HEK293 (cell line): ENCODE data around the gene ROR2.

Experiments used
- CTCF ChIA-PET: fragments of 350-600 bp; formaldehyde crosslinking; extraction: SDS; loops from one replicate; lab custom pipeline; 2021; ENCODE audit warnings: antibody characterized with exemption; lab: Yijun Ruan, JAX
- POLR2A ChIA-PET: fragments of 300-600 bp; formaldehyde crosslinking; extraction: SDS; loops from one replicate; lab custom pipeline; 2020; ENCODE audit warnings: antibody characterized with exemption, inconsistent platforms; lab: Yijun Ruan, JAX
- H3K27ac ChIP-seq: fragments of 200-500 bp; sonication (Bioruptor generic); 2 replicates; pipeline ENCODE4 v1.5.1; 2014; ENCODE audit warnings: low read depth, low read length, control low read depth, inconsistent platforms; ENCODE audit errors: extremely low read depth
- H3K36me3 ChIP-seq, 2 experiments: fragments of 200-500 bp in 1 of 2; sonication (Bioruptor generic) in 1 of 2; 1 replicate in 1 of 2; 2 replicates in 1 of 2; pipeline ENCODE4 v1.5.1; 2014 to 2017; ENCODE audit warnings: inconsistent platforms in 2 of 2, low read length in 2 of 2; ENCODE audit not compliant: control insufficient read depth in 2 of 2, insufficient read depth in 1 of 2
- H3K4me1 ChIP-seq: fragments of 200-500 bp; sonication (Bioruptor generic); 2 replicates; pipeline ENCODE4 v1.5.1; 2014; ENCODE audit warnings: mild to moderate bottlenecking, low read length, inconsistent platforms; ENCODE audit not compliant: control insufficient read depth, insufficient read depth
- H3K4me3 ChIP-seq: 2 replicates; pipeline ENCODE4 v1.5.1; 2011; ENCODE audit warnings: low read depth, mild to moderate bottlenecking, control low read depth, low read length, moderate library complexity
- H3K9me3 ChIP-seq: fragments of 200-500 bp; sonication (Bioruptor generic); 2 replicates; pipeline ENCODE4 v1.5.1; 2014; ENCODE audit warnings: low read depth, low read length, inconsistent platforms; ENCODE audit not compliant: control insufficient read depth, insufficient read depth
- BCL11A ChIP-seq: fragments of 450-650 bp; formaldehyde crosslinking; IDR thresholded peaks from 2 replicates; pipeline ENCODE4 v1.5.1; 2016; ENCODE audit warnings: low read depth, missing biosample characterization, missing genetic modification characterization
- EGR2 ChIP-seq: fragments of 450-650 bp; formaldehyde crosslinking; IDR thresholded peaks from 2 replicates; pipeline ENCODE4 v1.5.1; 2016; ENCODE audit warnings: low read depth, missing biosample characterization, missing genetic modification characterization
- IKZF3 ChIP-seq: fragments of 450-650 bp; IDR thresholded peaks from 2 replicates; pipeline ENCODE4 v1.5.0; 2018; ENCODE audit warnings: missing biosample characterization, mild to moderate bottlenecking, missing genetic modification characterization, moderate library complexity
- SETDB1 ChIP-seq: IDR thresholded peaks from one replicate; pipeline ENCODE4 v1.6.1; 2017; ENCODE audit warnings: mild to moderate bottlenecking, low read length, moderate library complexity, mixed read lengths; ENCODE audit not compliant: insufficient read length
- SP2 ChIP-seq: fragments of 450-650 bp; formaldehyde crosslinking; IDR thresholded peaks from 2 replicates; pipeline ENCODE4 v1.5.1; 2016; ENCODE audit warnings: missing biosample characterization, missing genetic modification characterization
- ZBTB7A ChIP-seq: fragments of 450-650 bp; formaldehyde crosslinking; IDR thresholded peaks from 2 replicates; pipeline ENCODE4 v1.5.1; 2016; ENCODE audit warnings: low read depth, missing biosample characterization, missing genetic modification characterization
- ZFP3 ChIP-seq: fragments of 450-650 bp; formaldehyde crosslinking; IDR thresholded peaks from 2 replicates; pipeline ENCODE4 v1.5.1; 2016; ENCODE audit warnings: low read depth, missing biosample characterization, missing genetic modification characterization
- ZNF140 ChIP-seq: fragments of 450-650 bp; formaldehyde crosslinking; IDR thresholded peaks from 2 replicates; pipeline ENCODE4 v1.5.1; 2016; ENCODE audit warnings: missing biosample characterization, missing genetic modification characterization
- ZNF184 ChIP-seq: fragments of 450-650 bp; IDR thresholded peaks from 2 replicates; pipeline ENCODE4 v1.5.1; 2018; ENCODE audit warnings: missing biosample characterization, mild to moderate bottlenecking, missing genetic modification characterization
- ZNF248 ChIP-seq: fragments of 450-650 bp; formaldehyde crosslinking; IDR thresholded peaks from 2 replicates; pipeline ENCODE4 v1.5.1; 2017; ENCODE audit warnings: missing biosample characterization, missing genetic modification characterization
- ZNF335 ChIP-seq: fragments of 450-650 bp; formaldehyde crosslinking; conservative IDR thresholded peaks from 2 replicates; pipeline ENCODE4 v1.5.1; 2016; ENCODE audit warnings: missing biosample characterization, missing genetic modification characterization
- ZNF37A ChIP-seq: fragments of 450-650 bp; IDR thresholded peaks from 2 replicates; pipeline ENCODE4 v1.5.1; 2018; ENCODE audit warnings: missing biosample characterization, missing genetic modification characterization
- ZNF510 ChIP-seq: fragments of 450-650 bp; formaldehyde crosslinking; IDR thresholded peaks from 2 replicates; pipeline ENCODE4 v1.5.1; 2018; ENCODE audit warnings: mild to moderate bottlenecking, missing genetic modification characterization, missing biosample characterization; ENCODE audit not compliant: insufficient replicate concordance
- ZNF514 ChIP-seq: fragments of 450-650 bp; formaldehyde crosslinking; IDR thresholded peaks from 2 replicates; pipeline ENCODE4 v1.5.1; 2016; ENCODE audit warnings: missing biosample characterization, missing genetic modification characterization
- ZNF529 ChIP-seq: fragments of 450-650 bp; formaldehyde crosslinking; IDR thresholded peaks from 2 replicates; pipeline ENCODE4 v1.5.1; 2017; ENCODE audit warnings: missing genetic modification characterization, missing biosample characterization; ENCODE audit not compliant: insufficient replicate concordance
- ZNF549 ChIP-seq: fragments of 450-650 bp; IDR thresholded peaks from 2 replicates; pipeline ENCODE4 v1.5.1; 2018; ENCODE audit warnings: missing biosample characterization, missing genetic modification characterization, mild to moderate bottlenecking, inconsistent platforms, moderate library complexity
- ZNF670 ChIP-seq: fragments of 450-650 bp; formaldehyde crosslinking; IDR thresholded peaks from 2 replicates; pipeline ENCODE4 v1.5.1; 2016; ENCODE audit warnings: missing biosample characterization, missing genetic modification characterization, low read depth
- ZNF701 ChIP-seq: fragments of 450-650 bp; formaldehyde crosslinking; IDR thresholded peaks from 2 replicates; pipeline ENCODE4 v1.5.1; 2016; ENCODE audit warnings: missing biosample characterization, missing genetic modification characterization
- ZNF768 ChIP-seq: fragments of 450-650 bp; formaldehyde crosslinking; IDR thresholded peaks from 2 replicates; pipeline ENCODE4 v1.5.1; 2018; ENCODE audit warnings: missing biosample characterization, mild to moderate bottlenecking, missing genetic modification characterization
- TF ChIP-seq, protein P1 (sequence below): fragments of 450-650 bp; formaldehyde crosslinking; IDR thresholded peaks from 2 replicates; pipeline ENCODE4 v1.5.1; 2016; ENCODE audit warnings: missing biosample characterization, missing genetic modification characterization, borderline replicate concordance
- TF ChIP-seq, protein P2 (sequence below): fragments of 450-650 bp; formaldehyde crosslinking; IDR thresholded peaks from 2 replicates; pipeline ENCODE4 v1.5.1; 2017; ENCODE audit warnings: missing biosample characterization, missing genetic modification characterization
- TF ChIP-seq, protein P3 (sequence below): fragments of 450-650 bp; formaldehyde crosslinking; IDR thresholded peaks from 2 replicates; pipeline ENCODE4 v1.5.1; 2016; ENCODE audit warnings: missing biosample characterization, missing genetic modification characterization
- TF ChIP-seq, protein P4 (sequence below): fragments of 450-650 bp; formaldehyde crosslinking; IDR thresholded peaks from 2 replicates; pipeline ENCODE4 v1.5.1; 2016; ENCODE audit warnings: missing biosample characterization, missing genetic modification characterization
- TF ChIP-seq, protein P5 (sequence below): fragments of 450-650 bp; formaldehyde crosslinking; IDR thresholded peaks from 2 replicates; pipeline ENCODE4 v1.5.1; 2016; ENCODE audit warnings: missing biosample characterization, missing genetic modification characterization, borderline replicate concordance

ROR2 gene

DNA sequence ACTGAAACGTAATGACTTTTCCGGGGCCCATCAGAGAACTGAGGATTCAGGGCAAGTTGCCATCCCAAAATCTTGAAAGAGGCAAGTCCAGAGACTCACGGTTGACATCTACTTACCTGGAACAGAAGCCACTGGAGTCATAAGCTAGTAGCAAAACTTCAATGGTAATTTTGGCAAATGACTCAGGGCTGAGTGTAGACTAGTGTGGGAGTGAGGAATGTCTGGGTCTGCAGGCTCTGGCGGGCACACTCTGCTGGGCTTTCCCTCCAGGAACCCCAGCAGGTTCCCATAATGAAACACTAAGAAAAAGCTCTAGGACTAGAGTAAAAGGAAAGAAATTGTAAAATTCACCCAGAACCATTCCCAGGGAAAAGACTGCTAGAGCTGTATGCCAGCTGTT lies 403.5 kb downstream of the ROR2 start:
- Histone ChIP-seq H3K4me3 (no peak overlapping the region), H3K4me1 (no peaks in the 10 kb centered on the region), H3K27ac (no peak overlapping the region), H3K9me3 (no peaks in the 10 kb centered on the region), H3K36me3 (no peaks in the 10 kb centered on the region)
- no peak for TF ChIP-seq ZNF514
- TF ChIP-seq, protein P1, sequence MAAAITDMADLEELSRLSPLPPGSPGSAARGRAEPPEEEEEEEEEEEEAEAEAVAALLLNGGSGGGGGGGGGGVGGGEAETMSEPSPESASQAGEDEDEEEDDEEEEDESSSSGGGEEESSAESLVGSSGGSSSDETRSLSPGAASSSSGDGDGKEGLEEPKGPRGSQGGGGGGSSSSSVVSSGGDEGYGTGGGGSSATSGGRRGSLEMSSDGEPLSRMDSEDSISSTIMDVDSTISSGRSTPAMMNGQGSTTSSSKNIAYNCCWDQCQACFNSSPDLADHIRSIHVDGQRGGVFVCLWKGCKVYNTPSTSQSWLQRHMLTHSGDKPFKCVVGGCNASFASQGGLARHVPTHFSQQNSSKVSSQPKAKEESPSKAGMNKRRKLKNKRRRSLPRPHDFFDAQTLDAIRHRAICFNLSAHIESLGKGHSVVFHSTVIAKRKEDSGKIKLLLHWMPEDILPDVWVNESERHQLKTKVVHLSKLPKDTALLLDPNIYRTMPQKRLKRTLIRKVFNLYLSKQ (tag by site-specific recombination) = no peak
- no peak for TF ChIP-seq ZNF510
- TF ChIP-seq ZNF529 (tag by site-specific recombination) = no peak
- no peak for TF ChIP-seq ZFP3 (tag by site-specific recombination)
- no peak for TF ChIP-seq ZNF549 (tag by site-specific recombination)
- no peak for TF ChIP-seq SETDB1
- ChIA-PET CTCF (interaction anchor here (0.8 kb wide), 1 partner anchor 632 kb away, joined by 3 read pairs; no protein-coding TSS in a partner anchor), POLR2A (no interaction called here)

DNA sequence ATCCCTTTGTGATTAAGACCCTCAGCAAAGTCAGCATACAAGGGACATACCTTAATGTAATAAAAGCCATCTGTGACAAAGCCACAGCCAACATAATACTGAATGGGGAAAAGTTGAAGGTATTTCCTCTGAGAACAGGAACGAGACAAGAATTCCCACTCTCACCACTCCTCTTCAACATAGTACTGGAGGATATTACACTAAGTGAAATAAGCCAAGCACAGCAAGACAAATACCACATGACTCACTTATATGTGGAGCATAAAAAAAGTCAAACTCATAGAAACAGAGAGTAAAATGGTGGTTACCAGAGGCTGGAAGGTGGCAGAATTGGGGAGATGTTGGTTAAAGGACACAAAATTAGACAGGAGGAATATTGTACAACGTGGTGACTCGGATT lies 408.3 kb downstream of the ROR2 start:
- H3K36me3 ChIP-seq = no peaks in the 10 kb centered on the region
- POLR2A ChIA-PET = no interaction called here
- no peak overlapping the region for H3K27ac ChIP-seq
- CTCF ChIA-PET = interaction anchor here (0.7 kb wide), 1 partner anchor 70 kb away, joined by 3 read pairs; no protein-coding TSS in a partner anchor
- no peaks in the 10 kb centered on the region for H3K9me3 ChIP-seq
- H3K4me1 ChIP-seq = no peaks in the 10 kb centered on the region
- no peak overlapping the region for H3K4me3 ChIP-seq
- TF ChIP-seq ZNF37A (tag by site-specific recombination) (no peak), ZNF140 (tag by site-specific recombination) (no peak), ZNF248 (tag by site-specific recombination) (no peak), ZNF335 (tag by site-specific recombination) (no peak), ZBTB7A (tag by site-specific recombination) (no peak), ZNF184 (tag by site-specific recombination) (no peak), EGR2 (tag by site-specific recombination) (no peak), SP2 (no peak), ZNF670 (tag by site-specific recombination) (no peak), IKZF3 (tag by site-specific recombination) (no peak), BCL11A (tag by site-specific recombination) (no peak), ZNF768 (no peak), ZNF701 (tag by site-specific recombination) (no peak)
- TF ChIP-seq, protein P2, sequence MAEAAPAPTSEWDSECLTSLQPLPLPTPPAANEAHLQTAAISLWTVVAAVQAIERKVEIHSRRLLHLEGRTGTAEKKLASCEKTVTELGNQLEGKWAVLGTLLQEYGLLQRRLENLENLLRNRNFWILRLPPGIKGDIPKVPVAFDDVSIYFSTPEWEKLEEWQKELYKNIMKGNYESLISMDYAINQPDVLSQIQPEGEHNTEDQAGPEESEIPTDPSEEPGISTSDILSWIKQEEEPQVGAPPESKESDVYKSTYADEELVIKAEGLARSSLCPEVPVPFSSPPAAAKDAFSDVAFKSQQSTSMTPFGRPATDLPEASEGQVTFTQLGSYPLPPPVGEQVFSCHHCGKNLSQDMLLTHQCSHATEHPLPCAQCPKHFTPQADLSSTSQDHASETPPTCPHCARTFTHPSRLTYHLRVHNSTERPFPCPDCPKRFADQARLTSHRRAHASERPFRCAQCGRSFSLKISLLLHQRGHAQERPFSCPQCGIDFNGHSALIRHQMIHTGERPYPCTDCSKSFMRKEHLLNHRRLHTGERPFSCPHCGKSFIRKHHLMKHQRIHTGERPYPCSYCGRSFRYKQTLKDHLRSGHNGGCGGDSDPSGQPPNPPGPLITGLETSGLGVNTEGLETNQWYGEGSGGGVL (tag by site-specific recombination) = no peak
- TF ChIP-seq, protein P3, sequence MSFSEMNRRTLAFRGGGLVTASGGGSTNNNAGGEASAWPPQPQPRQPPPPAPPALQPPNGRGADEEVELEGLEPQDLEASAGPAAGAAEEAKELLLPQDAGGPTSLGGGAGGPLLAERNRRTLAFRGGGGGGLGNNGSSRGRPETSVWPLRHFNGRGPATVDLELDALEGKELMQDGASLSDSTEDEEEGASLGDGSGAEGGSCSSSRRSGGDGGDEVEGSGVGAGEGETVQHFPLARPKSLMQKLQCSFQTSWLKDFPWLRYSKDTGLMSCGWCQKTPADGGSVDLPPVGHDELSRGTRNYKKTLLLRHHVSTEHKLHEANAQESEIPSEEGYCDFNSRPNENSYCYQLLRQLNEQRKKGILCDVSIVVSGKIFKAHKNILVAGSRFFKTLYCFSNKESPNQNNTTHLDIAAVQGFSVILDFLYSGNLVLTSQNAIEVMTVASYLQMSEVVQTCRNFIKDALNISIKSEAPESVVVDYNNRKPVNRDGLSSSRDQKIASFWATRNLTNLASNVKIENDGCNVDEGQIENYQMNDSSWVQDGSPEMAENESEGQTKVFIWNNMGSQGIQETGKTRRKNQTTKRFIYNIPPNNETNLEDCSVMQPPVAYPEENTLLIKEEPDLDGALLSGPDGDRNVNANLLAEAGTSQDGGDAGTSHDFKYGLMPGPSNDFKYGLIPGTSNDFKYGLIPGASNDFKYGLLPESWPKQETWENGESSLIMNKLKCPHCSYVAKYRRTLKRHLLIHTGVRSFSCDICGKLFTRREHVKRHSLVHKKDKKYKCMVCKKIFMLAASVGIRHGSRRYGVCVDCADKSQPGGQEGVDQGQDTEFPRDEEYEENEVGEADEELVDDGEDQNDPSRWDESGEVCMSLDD (tag by site-specific recombination) = no peak
- TF ChIP-seq, protein P4, sequence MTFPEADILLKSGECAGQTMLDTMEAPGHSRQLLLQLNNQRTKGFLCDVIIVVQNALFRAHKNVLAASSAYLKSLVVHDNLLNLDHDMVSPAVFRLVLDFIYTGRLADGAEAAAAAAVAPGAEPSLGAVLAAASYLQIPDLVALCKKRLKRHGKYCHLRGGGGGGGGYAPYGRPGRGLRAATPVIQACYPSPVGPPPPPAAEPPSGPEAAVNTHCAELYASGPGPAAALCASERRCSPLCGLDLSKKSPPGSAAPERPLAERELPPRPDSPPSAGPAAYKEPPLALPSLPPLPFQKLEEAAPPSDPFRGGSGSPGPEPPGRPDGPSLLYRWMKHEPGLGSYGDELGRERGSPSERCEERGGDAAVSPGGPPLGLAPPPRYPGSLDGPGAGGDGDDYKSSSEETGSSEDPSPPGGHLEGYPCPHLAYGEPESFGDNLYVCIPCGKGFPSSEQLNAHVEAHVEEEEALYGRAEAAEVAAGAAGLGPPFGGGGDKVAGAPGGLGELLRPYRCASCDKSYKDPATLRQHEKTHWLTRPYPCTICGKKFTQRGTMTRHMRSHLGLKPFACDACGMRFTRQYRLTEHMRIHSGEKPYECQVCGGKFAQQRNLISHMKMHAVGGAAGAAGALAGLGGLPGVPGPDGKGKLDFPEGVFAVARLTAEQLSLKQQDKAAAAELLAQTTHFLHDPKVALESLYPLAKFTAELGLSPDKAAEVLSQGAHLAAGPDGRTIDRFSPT (tag by site-specific recombination) = no peak
- TF ChIP-seq, protein P5, sequence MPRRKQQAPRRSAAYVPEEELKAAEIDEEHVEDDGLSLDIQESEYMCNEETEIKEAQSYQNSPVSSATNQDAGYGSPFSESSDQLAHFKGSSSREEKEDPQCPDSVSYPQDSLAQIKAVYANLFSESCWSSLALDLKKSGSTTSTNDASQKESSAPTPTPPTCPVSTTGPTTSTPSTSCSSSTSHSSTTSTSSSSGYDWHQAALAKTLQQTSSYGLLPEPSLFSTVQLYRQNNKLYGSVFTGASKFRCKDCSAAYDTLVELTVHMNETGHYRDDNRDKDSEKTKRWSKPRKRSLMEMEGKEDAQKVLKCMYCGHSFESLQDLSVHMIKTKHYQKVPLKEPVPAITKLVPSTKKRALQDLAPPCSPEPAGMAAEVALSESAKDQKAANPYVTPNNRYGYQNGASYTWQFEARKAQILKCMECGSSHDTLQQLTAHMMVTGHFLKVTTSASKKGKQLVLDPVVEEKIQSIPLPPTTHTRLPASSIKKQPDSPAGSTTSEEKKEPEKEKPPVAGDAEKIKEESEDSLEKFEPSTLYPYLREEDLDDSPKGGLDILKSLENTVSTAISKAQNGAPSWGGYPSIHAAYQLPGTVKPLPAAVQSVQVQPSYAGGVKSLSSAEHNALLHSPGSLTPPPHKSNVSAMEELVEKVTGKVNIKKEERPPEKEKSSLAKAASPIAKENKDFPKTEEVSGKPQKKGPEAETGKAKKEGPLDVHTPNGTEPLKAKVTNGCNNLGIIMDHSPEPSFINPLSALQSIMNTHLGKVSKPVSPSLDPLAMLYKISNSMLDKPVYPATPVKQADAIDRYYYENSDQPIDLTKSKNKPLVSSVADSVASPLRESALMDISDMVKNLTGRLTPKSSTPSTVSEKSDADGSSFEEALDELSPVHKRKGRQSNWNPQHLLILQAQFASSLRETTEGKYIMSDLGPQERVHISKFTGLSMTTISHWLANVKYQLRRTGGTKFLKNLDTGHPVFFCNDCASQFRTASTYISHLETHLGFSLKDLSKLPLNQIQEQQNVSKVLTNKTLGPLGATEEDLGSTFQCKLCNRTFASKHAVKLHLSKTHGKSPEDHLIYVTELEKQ (tag by site-specific recombination) = no peak
